Adipocyte (in vitro differentiated cells): ENCODE data around the gene ATP6V1B1.
"Not testable (repeated sequence)": the region's sequence is repeated elsewhere in the genome, so short reads cannot be mapped to it uniquely, and the experiment has no call there.

Experiments
- DNase-seq: peaks from one replicate; pipeline ENCODE4 v3.0.0-alpha.2; 2015; ENCODE audit warnings: low read depth
- H3K27me3 ChIP-seq: replicated peaks from 2 replicates; pipeline ENCODE4 v1.7.0; 2013; ENCODE audit warnings: mild to moderate bottlenecking, low read length, moderate library complexity; ENCODE audit not compliant: control insufficient read depth, insufficient read depth
- H3K36me3 ChIP-seq: 2 replicates; pipeline ENCODE4 v1.7.0; 2013; ENCODE audit warnings: low read length, mild to moderate bottlenecking, moderate library complexity; ENCODE audit not compliant: control insufficient read depth, insufficient read depth, severe bottlenecking
- H3K4me1 ChIP-seq: 2 replicates; pipeline ENCODE4 v1.7.0; 2013; ENCODE audit warnings: mild to moderate bottlenecking, low read length, moderate library complexity; ENCODE audit not compliant: control insufficient read depth, insufficient read depth
- H3K4me3 ChIP-seq: 2 replicates; pipeline ENCODE4 v1.7.0; 2013; ENCODE audit warnings: mild to moderate bottlenecking, low read length, moderate library complexity
- H3K9ac ChIP-seq: 2 replicates; pipeline ENCODE4 v1.7.0; 2013; ENCODE audit warnings: mild to moderate bottlenecking, low read length, moderate library complexity
- H3K9me3 ChIP-seq: 2 replicates; pipeline ENCODE4 v1.7.0; 2013; ENCODE audit warnings: mild to moderate bottlenecking, low read length, moderate library complexity; ENCODE audit not compliant: control insufficient read depth

The ATP6V1B1 gene

DNA sequence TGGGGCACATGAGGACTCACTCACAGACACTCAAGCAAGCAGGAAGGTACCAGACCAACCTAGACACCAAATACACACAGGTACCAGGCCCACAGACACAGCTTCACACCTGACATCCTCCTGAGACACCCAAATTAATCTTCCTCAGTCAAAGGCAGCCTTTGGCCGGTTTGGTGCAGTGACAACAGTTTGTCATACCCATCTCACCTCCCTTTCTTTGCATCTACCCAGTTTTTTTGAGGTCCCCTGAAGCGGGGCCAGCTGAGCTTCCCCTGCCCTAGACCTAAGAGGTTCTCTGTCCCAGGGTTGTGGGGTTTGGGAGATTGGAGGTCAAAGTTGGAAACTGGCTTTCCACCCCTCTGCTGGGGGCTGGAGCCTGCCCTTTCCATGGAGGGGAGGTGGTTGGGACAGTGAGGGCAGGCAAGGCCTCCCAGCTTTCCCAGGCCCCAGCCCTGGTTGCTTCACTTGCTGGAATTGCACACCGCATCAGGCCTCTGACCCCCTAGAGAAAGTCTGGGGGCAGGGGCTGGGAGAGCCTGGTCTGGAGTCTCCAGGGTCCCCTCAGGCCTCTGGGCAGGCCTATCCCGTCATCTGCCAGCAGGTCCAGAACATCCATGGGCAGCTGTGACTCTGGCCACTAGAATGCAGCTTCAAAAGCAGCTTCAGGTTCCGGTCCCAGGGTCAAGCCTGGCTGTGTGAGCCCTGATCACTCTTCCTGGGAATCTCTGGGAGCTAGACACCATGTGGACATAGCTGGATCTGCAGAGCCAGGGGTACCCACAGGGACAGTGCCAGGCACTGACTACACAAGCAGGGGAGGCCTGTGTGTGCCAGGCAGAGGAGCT is 71.5 kb downstream of the ATP6V1B1 start:
- H3K4me1 ChIP-seq, result no peaks in the 10 kb centered on the region
- DNase-seq, result no peak
- H3K36me3 ChIP-seq, result no peaks in the 10 kb centered on the region
- no peak overlapping the region for H3K9ac ChIP-seq
- H3K27me3 ChIP-seq, result peaks cover 38% of the 10 kb centered on the region
- no peaks in the 10 kb centered on the region for H3K9me3 ChIP-seq
- H3K4me3 ChIP-seq, result no peak overlapping the region

DNA sequence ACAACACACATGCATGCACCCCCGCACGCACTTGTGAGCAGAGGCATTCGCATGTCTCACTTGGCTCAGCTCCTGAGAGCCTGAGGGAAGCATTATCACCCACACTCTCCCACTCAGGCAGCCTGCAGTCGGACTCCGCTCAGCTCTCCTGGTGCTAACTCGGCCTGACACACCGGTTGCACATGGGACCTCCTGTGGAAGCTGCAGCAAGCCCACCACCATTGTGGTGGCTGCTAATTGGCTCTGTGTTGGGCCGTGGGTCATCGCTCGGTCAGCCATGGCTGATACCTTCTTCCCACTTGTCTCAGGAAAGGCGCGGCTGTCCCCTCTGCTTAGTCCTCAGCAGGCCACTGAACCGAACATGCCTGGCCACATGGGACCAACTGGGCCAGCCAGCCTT is 72.6 kb downstream of the ATP6V1B1 start:
- H3K9ac ChIP-seq, result no peak overlapping the region
- H3K9me3 ChIP-seq, result no peaks in the 10 kb centered on the region
- no peaks in the 10 kb centered on the region for H3K36me3 ChIP-seq
- no peaks in the 10 kb centered on the region for H3K4me1 ChIP-seq
- DNase-seq, result no peak
- H3K4me3 ChIP-seq, result no peak overlapping the region
- peaks cover 37% of the 10 kb centered on the region for H3K27me3 ChIP-seq

DNA sequence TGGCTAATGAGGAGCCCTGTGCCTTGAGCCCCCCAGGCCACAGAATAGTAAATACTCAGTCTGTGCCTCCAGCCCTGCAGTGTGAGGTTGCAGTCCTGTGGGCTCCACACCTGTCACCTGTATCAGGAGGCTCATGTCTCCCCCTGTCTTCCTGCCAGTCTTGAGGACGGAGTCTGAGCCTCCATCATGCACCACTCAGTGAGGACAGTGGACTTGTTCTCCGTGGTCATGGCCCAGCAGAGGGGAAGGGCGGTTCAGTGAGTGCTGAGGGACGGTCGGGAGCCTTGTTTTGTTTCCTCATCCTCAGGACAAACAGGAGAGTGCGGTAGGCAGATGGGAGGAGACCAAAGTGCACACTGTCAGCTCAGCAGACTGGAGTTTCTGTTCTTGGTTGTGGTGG is 76.1 kb downstream of the ATP6V1B1 start:
- peaks cover 21% of the 10 kb centered on the region for H3K27me3 ChIP-seq
- H3K4me1 ChIP-seq, H3K4me3 ChIP-seq, H3K36me3 ChIP-seq, H3K9me3 ChIP-seq, DNase-seq, H3K9ac ChIP-seq: not testable (repeated sequence)
